Liver (tissue), 9 donors: ENCODE results near the gene VGF. TPM values are rescaled to one million over a fixed set of nuclear protein-coding genes. Genes with fewer than 3 reads are reported as not detected.

ENCODE experiments used
- DNase-seq: peaks from one replicate; pipeline ENCODE4 v3.0.0-alpha.2; 2017; ENCODE audit warnings: low spot score
- H3K27ac ChIP-seq, 2 donors: one replicate each; pipeline ENCODE4 v1.7.0; 2013; ENCODE audit warnings: inconsistent platforms in 2 of 2, low read length in 2 of 2, control low read depth in 1 of 2, low read depth in 1 of 2, mild to moderate bottlenecking in 1 of 2
- H3K27me3 ChIP-seq, 4 donors: one replicate each; pipeline versions ENCODE4 v1.6.1 to v1.7.0; 2013; ENCODE audit warnings: low read length in 3 of 4, inconsistent platforms in 1 of 4, mild to moderate bottlenecking in 1 of 4, moderate library complexity in 1 of 4; ENCODE audit not compliant: control insufficient read depth in 4 of 4, insufficient read depth in 4 of 4
- H3K36me3 ChIP-seq, 4 donors: one replicate each; pipeline versions ENCODE4 v1.6.1 to v1.7.0; 2013; ENCODE audit warnings: low read length in 3 of 4, mild to moderate bottlenecking in 3 of 4, low read depth in 1 of 4, moderate library complexity in 1 of 4; ENCODE audit not compliant: control insufficient read depth in 4 of 4, insufficient read depth in 3 of 4
- H3K4me1 ChIP-seq, 4 donors: one replicate each; pipeline versions ENCODE4 v1.6.1 to v1.7.0; 2013; ENCODE audit warnings: low read length in 3 of 4, mild to moderate bottlenecking in 3 of 4, moderate library complexity in 1 of 4; ENCODE audit not compliant: control insufficient read depth in 4 of 4, insufficient read depth in 4 of 4
- H3K4me3 ChIP-seq, 3 donors: one replicate each; pipeline versions ENCODE4 v1.6.1 to v1.7.0; 2013; ENCODE audit warnings: low read length in 3 of 3, control low read depth in 1 of 3, low read depth in 1 of 3, mild to moderate bottlenecking in 1 of 3
- H3K9ac ChIP-seq, 2 donors: one replicate each; pipeline ENCODE4 v1.7.0; 2013; ENCODE audit warnings: low read length in 2 of 2, mild to moderate bottlenecking in 2 of 2, moderate library complexity in 2 of 2, control low read depth in 1 of 2, low read depth in 1 of 2
- H3K9me3 ChIP-seq, 4 donors: one replicate each; pipeline versions ENCODE4 v1.6.1 to v1.7.0; 2013; ENCODE audit warnings: low read length in 3 of 4; ENCODE audit not compliant: control insufficient read depth in 4 of 4
- EGR1 ChIP-seq, 2 donors: IDR thresholded peaks; 2 replicates each; pipeline ENCODE4 v1.6.1; 2016 to 2018; ENCODE audit warnings: antibody characterized with exemption in 2 of 2, low read depth in 2 of 2
- FOXA1 ChIP-seq: IDR thresholded peaks from 2 replicates; pipeline ENCODE4 v1.6.1; 2016; ENCODE audit warnings: antibody characterized with exemption
- FOXA2 ChIP-seq: IDR thresholded peaks from 2 replicates; pipeline ENCODE4 v1.6.1; 2016; ENCODE audit warnings: antibody characterized with exemption
- GABPA ChIP-seq, 2 donors: IDR thresholded peaks in 1 of 2; conservative IDR thresholded peaks in 1 of 2; 2 replicates each; pipeline ENCODE4 v1.6.1; 2016; ENCODE audit warnings: antibody characterized with exemption in 2 of 2, mild to moderate bottlenecking in 1 of 2, moderate library complexity in 1 of 2
- HNF4A ChIP-seq, 2 donors: conservative IDR thresholded peaks; 2 replicates each; pipeline ENCODE4 v1.6.1; 2016; ENCODE audit warnings: antibody characterized with exemption in 2 of 2, mild to moderate bottlenecking in 2 of 2
- JUND ChIP-seq, 2 donors: IDR thresholded peaks; 2 replicates each; pipeline ENCODE4 v1.6.1; 2016; ENCODE audit warnings: antibody characterized with exemption in 2 of 2
- NR2F2 ChIP-seq: IDR thresholded peaks from 2 replicates; pipeline ENCODE4 v1.6.1; 2016; ENCODE audit warnings: antibody characterized with exemption
- RAD21 ChIP-seq, 2 donors: IDR thresholded peaks; 2 replicates each; pipeline ENCODE4 v1.6.1; 2016; ENCODE audit warnings: antibody characterized with exemption in 2 of 2, mild to moderate bottlenecking in 2 of 2
- RXRA ChIP-seq, 2 donors: IDR thresholded peaks; 2 replicates each; pipeline ENCODE4 v1.6.1; 2017 to 2018; ENCODE audit warnings: antibody characterized with exemption in 2 of 2, mild to moderate bottlenecking in 1 of 2
- SP1 ChIP-seq: IDR thresholded peaks from 2 replicates; pipeline ENCODE4 v1.6.1; 2018; ENCODE audit warnings: antibody characterized with exemption, mild to moderate bottlenecking
- TAF1 ChIP-seq: conservative IDR thresholded peaks from 2 replicates; pipeline ENCODE4 v1.6.1; 2016; ENCODE audit warnings: antibody characterized with exemption, mild to moderate bottlenecking
- YY1 ChIP-seq: IDR thresholded peaks from 2 replicates; pipeline ENCODE4 v1.6.1; 2016; ENCODE audit warnings: antibody characterized with exemption, mild to moderate bottlenecking
- WGBS: extraction: QIAGEN DNeasy Blood & Tissue Kit; methylation state at CpG from one replicate; pipeline ENCODE4 v1.1.7; 2013; 5-methylcytosine and 5-hydroxymethylcytosine counted together
- polyA plus RNA-seq, 2 donors: library from polyadenylated mRNA; stranded (reverse) in 1 of 2; unstranded in 1 of 2; fragments of 200-250 nt in 1 of 2; fragments of >200 nt in 1 of 2; fragmentation: Nextera tagmentation in 1 of 2; extraction: Ambion mirVana in 1 of 2; gene quantifications; one replicate each; pipeline versions ENCODE4 v1.2.1 to v1.2.3, GENCODE V29; 2013 to 2015
- total RNA-seq, 2 donors: library from RNA; depleted of rRNA; stranded (reverse); fragments of >200 nt; gene quantifications; one replicate each; pipeline ENCODE4 v1.2.3, GENCODE V29; 2014
- TF ChIP-seq, protein P1 (sequence below): IDR thresholded peaks from 2 replicates; pipeline ENCODE4 v1.6.1; 2016; ENCODE audit warnings: antibody characterized with exemption
- TF ChIP-seq, protein P2 (sequence below): IDR thresholded peaks from 2 replicates; pipeline ENCODE4 v1.6.1; 2016; ENCODE audit warnings: antibody characterized with exemption
- TF ChIP-seq, protein P3 (sequence below): IDR thresholded peaks from 2 replicates; pipeline ENCODE4 v1.6.1; 2016; ENCODE audit warnings: antibody characterized with exemption, mild to moderate bottlenecking
- donor health status: healthy.
- donor health status: healthy.
- donor health status: healthy.
- donor health status: healthy.
- donor health status: healthy.

Gene VGF
- total and polyA plus RNA-seq, 4 donors = not detected

GRCh38 chr7:101173752-101174244 is 8.4 kb upstream of the VGF start:
- Histone ChIP-seq H3K36me3 (no peaks in the 10 kb centered on the region), H3K9me3 (no peaks in the 10 kb centered on the region), H3K27ac (no peak overlapping the region), H3K27me3 (peaks cover 6 to 18% (median 12%) of the 10 kb centered on the region in 4 donors), H3K4me1 (peaks cover 8 to 33% (median 16%) of the 10 kb centered on the region in 4 donors), H3K4me3 (no peak overlapping the region), H3K9ac (no peak overlapping the region)
- 8% methylated on average over 16 of the region's 16 CpGs for WGBS
- DNase-seq = peak; percentile 62
- TF ChIP-seq JUND (IDR thresholded peaks at IDR 0.05) (no peak), RAD21 (IDR thresholded peaks at IDR 0.05) (no peak), SP1 (no peak), HNF4A (conservative IDR thresholded peaks at IDR 0.05) (no peak), RXRA (IDR thresholded peaks at IDR 0.05) (no peak), NR2F2 (no peak), FOXA1 (no peak), TAF1 (no peak), GABPA (IDR thresholded peaks at IDR 0.05 in 1 of 2, conservative IDR thresholded peaks at IDR 0.05 in 1 of 2) (no peak)
- TF ChIP-seq, protein P1, sequence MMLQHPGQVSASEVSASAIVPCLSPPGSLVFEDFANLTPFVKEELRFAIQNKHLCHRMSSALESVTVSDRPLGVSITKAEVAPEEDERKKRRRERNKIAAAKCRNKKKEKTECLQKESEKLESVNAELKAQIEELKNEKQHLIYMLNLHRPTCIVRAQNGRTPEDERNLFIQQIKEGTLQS = no peak
- TF ChIP-seq, protein P2, sequence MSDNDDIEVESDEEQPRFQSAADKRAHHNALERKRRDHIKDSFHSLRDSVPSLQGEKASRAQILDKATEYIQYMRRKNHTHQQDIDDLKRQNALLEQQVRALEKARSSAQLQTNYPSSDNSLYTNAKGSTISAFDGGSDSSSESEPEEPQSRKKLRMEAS = no peak

DNA sequence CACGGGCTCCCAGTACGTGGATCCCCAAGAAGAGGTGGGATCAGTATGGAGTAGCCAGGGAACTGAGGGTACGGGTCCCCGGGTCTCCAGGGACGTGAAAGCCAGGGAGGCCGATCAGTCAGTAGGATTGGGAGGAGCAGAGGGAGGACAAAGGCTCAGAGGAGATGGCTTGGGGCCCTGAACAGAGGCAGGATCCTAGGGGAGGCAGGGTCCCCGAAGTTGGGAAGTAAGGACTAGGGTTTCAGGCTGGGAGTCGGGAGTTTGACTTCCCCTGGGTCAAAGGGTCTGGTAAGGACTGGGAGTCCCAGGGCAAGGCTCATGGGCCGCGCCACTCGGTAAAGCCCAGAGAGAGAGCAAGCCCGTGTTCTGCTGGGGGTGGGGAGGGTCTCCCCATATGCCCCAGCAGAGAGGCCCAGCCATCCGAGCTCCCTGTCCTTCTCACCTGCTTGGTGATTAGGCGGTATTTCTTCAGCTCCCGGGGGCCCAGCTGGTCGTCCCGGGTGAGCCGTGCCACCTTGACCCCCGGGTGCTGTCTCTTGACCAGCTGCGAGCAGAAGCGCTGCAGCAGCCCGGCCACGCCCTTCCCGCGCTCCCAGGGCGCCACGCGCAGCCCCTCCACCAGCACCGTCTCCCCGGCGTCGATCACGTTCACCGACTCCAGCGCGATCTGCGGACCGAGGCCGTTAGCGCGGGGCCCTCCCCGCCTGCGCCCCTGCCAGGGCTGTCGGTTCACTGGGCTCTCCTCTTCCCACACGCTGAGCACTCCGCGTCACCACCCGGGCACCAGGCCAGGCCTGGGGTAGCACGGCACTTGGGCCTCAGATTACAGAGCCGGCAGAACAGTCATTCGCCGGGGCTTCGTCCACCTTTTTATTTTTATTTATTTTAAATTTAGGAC is 7.7 kb upstream of the VGF start:
- no peaks in the 10 kb centered on the region for H3K36me3 ChIP-seq
- no peak for DNase-seq
- 3% methylated on average over 53 of the region's 53 CpGs for WGBS

More for the DNA sequence above, 7.7 kb upstream of the VGF start:
- H3K4me3 ChIP-seq = peak overlapping the region in 1 of 3 donors; percentile 23
- peaks cover 6 to 19% (median 16%) of the 10 kb centered on the region in 4 donors for H3K27me3 ChIP-seq
- no peak overlapping the region for H3K27ac ChIP-seq
- H3K4me1 ChIP-seq = peaks cover 8 to 33% (median 16%) of the 10 kb centered on the region in 4 donors
- no peak overlapping the region for H3K9ac ChIP-seq
- TF ChIP-seq FOXA1 = no peak
- TF ChIP-seq, protein P3, sequence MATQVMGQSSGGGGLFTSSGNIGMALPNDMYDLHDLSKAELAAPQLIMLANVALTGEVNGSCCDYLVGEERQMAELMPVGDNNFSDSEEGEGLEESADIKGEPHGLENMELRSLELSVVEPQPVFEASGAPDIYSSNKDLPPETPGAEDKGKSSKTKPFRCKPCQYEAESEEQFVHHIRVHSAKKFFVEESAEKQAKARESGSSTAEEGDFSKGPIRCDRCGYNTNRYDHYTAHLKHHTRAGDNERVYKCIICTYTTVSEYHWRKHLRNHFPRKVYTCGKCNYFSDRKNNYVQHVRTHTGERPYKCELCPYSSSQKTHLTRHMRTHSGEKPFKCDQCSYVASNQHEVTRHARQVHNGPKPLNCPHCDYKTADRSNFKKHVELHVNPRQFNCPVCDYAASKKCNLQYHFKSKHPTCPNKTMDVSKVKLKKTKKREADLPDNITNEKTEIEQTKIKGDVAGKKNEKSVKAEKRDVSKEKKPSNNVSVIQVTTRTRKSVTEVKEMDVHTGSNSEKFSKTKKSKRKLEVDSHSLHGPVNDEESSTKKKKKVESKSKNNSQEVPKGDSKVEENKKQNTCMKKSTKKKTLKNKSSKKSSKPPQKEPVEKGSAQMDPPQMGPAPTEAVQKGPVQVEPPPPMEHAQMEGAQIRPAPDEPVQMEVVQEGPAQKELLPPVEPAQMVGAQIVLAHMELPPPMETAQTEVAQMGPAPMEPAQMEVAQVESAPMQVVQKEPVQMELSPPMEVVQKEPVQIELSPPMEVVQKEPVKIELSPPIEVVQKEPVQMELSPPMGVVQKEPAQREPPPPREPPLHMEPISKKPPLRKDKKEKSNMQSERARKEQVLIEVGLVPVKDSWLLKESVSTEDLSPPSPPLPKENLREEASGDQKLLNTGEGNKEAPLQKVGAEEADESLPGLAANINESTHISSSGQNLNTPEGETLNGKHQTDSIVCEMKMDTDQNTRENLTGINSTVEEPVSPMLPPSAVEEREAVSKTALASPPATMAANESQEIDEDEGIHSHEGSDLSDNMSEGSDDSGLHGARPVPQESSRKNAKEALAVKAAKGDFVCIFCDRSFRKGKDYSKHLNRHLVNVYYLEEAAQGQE = no peak
- TF ChIP-seq, protein P2 = no peak
- no peak for TF ChIP-seq EGR1 (IDR thresholded peaks at IDR 0.05; ENCODE audit: low read depth in 2 of 2)
- TF ChIP-seq SP1 = no peak
- TF ChIP-seq RAD21 (IDR thresholded peaks at IDR 0.05) = no peak
- no peak for TF ChIP-seq JUND (IDR thresholded peaks at IDR 0.05)
- no peak for TF ChIP-seq NR2F2
- TF ChIP-seq YY1 = no peak
- TF ChIP-seq RXRA (IDR thresholded peaks at IDR 0.05) = no peak
- TF ChIP-seq FOXA2 = no peak
- TF ChIP-seq, protein P1 = no peak
- no peak for TF ChIP-seq TAF1
- TF ChIP-seq HNF4A (conservative IDR thresholded peaks at IDR 0.05) = no peak
- no peaks in the 10 kb centered on the region for H3K9me3 ChIP-seq
